Placental epithelial cell (primary cell): Measurements from ENCODE around the gene ERP27. TPM values are rescaled to one million over a fixed set of nuclear protein-coding genes. Genes with fewer than 3 reads are reported as not detected.

ENCODE experiments used
- total RNA-seq: library from RNA; depleted of rRNA; stranded (reverse); fragments of >200 nt; gene quantifications from 2 replicates; pipeline ENCODE4 v1.2.3, GENCODE V29; 2012

ERP27 gene
- total RNA-seq = 14.1 and 41.4 TPM in 2 replicates

DNA sequence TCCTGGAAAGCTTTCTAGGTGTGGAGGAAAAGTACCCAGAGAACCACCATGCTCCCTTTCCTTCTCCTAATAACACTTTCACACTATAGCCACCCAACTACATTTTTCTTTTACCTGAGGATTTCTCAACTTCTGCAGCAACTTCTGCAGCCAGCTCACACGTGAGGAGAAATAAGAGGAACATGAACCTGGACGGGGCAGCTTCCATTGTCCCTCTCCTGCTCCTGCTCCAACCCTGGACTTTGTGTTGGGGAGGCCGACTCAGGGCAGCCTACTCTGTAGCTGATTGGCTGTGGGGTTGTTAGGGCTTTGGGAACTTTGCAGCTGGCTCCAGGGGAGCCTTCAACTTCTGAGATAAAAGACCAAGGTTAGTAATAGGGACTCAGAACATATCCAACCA is at the start of gene ERP27:
ERP27 (minus strand) TSS at position 237 of the 400 bp plus-strand sequence; CDS start at position 208, 29 bp downstream.

DNA sequence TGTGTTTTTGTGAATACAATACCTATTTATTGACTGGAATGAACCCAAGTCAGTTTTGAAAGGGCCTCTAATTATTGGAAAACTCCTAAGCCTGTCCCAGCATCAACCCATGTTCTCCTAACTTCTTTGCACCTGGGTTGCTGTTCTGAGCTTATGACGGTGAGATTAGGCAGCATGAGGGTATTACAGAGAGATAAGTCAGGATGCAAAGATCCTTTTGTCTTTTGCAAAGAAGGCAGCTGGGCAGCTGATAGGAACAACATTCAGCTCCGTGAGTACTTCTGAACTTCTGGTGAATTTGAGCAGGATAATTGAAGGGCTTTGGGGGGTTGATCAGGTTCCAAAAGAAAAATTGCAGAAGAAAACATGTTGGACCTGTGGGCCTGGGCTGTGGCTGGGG is 34.5 kb upstream of the ERP27 start, which contains the start of gene PDE6H:
PDE6H (plus strand) TSS at position 227 of the 400 bp plus-strand sequence. CDS start 4,971 bp downstream, outside the sequence.

DNA sequence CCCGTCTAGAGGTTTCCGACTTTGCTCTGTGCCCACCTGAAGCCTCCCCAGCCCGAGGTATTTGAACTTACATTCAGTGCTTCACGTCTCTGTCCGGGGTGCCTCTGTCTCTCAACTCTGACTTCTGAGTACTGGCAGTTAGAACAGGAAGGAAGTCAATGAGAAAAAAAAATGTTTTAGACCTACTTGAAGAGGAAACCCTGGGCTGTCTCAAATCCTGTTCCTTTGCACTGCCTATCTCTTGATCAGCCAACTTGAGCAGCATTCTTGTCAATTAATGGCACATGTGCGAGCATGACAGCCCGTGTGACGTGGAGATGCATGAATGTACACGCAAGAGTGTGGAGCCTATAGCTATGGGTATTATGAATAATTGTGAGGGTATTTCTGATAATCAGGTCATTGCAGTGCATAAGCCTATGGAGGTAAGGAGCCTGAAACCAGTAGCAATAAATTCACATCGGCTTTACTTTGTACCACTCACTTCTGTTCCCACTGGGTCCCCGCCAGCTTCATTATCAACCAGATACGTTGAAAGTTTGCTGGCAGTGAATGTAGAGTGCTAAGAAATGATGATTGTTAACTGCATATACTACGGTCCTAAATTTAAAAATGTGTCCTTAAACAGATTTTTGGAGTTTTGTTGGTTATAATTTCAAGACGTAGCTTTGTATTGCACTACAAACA is 23.3 kb upstream of the ERP27 start, which contains the start of gene ARHGDIB:
ARHGDIB (minus strand) TSS at position 136 of the 687 bp plus-strand sequence. CDS start 10,889 bp downstream, outside the sequence.

DNA sequence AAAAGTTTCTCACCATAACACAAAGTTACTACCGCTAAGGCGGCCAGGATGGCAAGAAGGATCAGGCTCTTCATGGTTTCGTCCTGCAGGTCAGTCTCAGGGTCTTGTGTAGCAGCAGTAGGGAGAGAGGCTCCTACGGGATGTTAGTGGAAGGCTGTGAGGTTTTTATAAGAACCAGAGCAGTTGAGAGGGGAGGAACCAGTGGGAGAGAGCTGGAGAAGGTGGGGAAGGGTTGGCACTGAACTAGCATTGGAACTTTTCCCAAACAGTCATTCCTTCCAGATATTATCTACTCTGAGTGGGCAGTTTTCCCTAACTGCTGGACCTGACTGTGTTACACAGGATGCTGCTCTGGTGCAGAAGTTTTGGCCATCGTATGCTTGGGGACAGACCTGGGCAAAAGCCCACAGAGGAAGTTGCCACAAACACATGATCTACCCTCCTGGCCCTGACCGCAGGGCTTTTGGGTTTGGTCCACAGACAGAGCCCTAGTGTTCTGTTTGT is 52.6 kb downstream of the ERP27 start, which contains the start of gene MGP:
MGP (minus strand) TSS at position 137 of the 504 bp plus-strand sequence; CDS start at position 74, 63 bp downstream.

Other genes starting within 250 kb of the ERP27 start
- 0.11 TPM in 1 of 2 replicates, not detected in the other for gene GUCY2C, start 241.9 kb downstream of the ERP27 start, total RNA-seq
- 11.6 and 13.3 TPM in 2 replicates for gene WBP11, start 135.1 kb downstream of the ERP27 start, total RNA-seq
- gene C12orf60, start 134.9 kb downstream of the ERP27 start, total RNA-seq = 0.79 and 0.98 TPM in 2 replicates
- gene SMCO3, start 124.4 kb downstream of the ERP27 start, total RNA-seq = 11.1 and 29.1 TPM in 2 replicates
- 86.0 and 203 TPM in 2 replicates for gene ART4, start 95.0 kb downstream of the ERP27 start, total RNA-seq
- not detected in 2 replicates for gene MGP, start 52.7 kb downstream of the ERP27 start, total RNA-seq
- 81.7 and 223 TPM in 2 replicates for gene ARHGDIB, start 23.1 kb upstream of the ERP27 start, total RNA-seq
- gene PDE6H, start 34.5 kb upstream of the ERP27 start, total RNA-seq = not detected in 2 replicates